Measurements from ENCODE around the gene ABHD10.

Gene ABHD10

GRCh38 chr3:111952086-111952485 lies 26.7 kb upstream of the ABHD10 start:
- Histone ChIP-seq H3F3A (ENCODE audit: insufficient read depth, low read length) (no peaks in the 10 kb centered on the region), H3K9me3 (ENCODE audit: low read length) (no peaks in the 10 kb centered on the region), H3K4me1 (ENCODE audit: insufficient read depth, low read length, severe bottlenecking) (no peaks in the 10 kb centered on the region), H3K4me2 (ENCODE audit: low read length) (no peak overlapping the region), H2AFZ (ENCODE audit: low read length) (no peak overlapping the region), H3K4me3 (ENCODE audit: low read depth, low read length, poor library complexity, severe bottlenecking) (no peak overlapping the region), H3K79me2 (ENCODE audit: insufficient read depth, low read length) (no peaks in the 10 kb centered on the region), H3K27me3 (ENCODE audit: insufficient read depth, low read length) (no peaks in the 10 kb centered on the region), H3K27ac (ENCODE audit: low read depth, low read length, poor library complexity, severe bottlenecking) (no peak overlapping the region), H3K36me3 (ENCODE audit: insufficient read depth, low read length) (no peaks in the 10 kb centered on the region), H4K20me1 (ENCODE audit: insufficient read depth, low read length) (no peaks in the 10 kb centered on the region), H3K9ac (ENCODE audit: low read length) (no peak overlapping the region), H3K9me2 (ENCODE audit: low read depth, low read length) (no peaks in the 10 kb centered on the region)
- TF ChIP-seq CTCF (IDR thresholded peaks at IDR 0.05; ENCODE audit: low read length): no peak
- no peak for TF ChIP-seq EZH2 (IDR thresholded peaks at IDR 0.05; ENCODE audit: borderline replicate concordance, low read length)

- no peak overlapping the region for H3K4me2 ChIP-seq (ENCODE audit: low read length)
- H3K79me2 ChIP-seq (ENCODE audit: insufficient read depth, low read length): no peaks in the 10 kb centered on the region
- H3K4me3 ChIP-seq (ENCODE audit: low read depth, low read length, poor library complexity, severe bottlenecking): no peak overlapping the region
- no peaks in the 10 kb centered on the region for H3K9me3 ChIP-seq (ENCODE audit: low read length)
- no peak for TF ChIP-seq EZH2 (IDR thresholded peaks at IDR 0.05; ENCODE audit: borderline replicate concordance, low read length)
- TF ChIP-seq CTCF (IDR thresholded peaks at IDR 0.05; ENCODE audit: low read length): no peak
- no peaks in the 10 kb centered on the region for H3K27me3 ChIP-seq (ENCODE audit: insufficient read depth, low read length)
- no peak overlapping the region for H2AFZ ChIP-seq (ENCODE audit: low read length)
- no peaks in the 10 kb centered on the region for H3K9me2 ChIP-seq (ENCODE audit: low read depth, low read length)
- H3K36me3 ChIP-seq (ENCODE audit: insufficient read depth, low read length): no peaks in the 10 kb centered on the region
- H4K20me1 ChIP-seq (ENCODE audit: insufficient read depth, low read length): no peaks in the 10 kb centered on the region
- H3K4me1 ChIP-seq (ENCODE audit: insufficient read depth, low read length, severe bottlenecking): no peaks in the 10 kb centered on the region
- no peak overlapping the region for H3K9ac ChIP-seq (ENCODE audit: low read length)
- H3F3A ChIP-seq (ENCODE audit: insufficient read depth, low read length): no peaks in the 10 kb centered on the region
- H3K27ac ChIP-seq (ENCODE audit: low read depth, low read length, poor library complexity, severe bottlenecking): no peak overlapping the region
These were observed 25.9 kb upstream of the ABHD10 start for GRCh38 chr3:111952866-111953450.

- H3K9me3 ChIP-seq (ENCODE audit: low read length): no peaks in the 10 kb centered on the region
These were observed 24.4 kb upstream of the ABHD10 start for GRCh38 chr3:111954228-111954990.

More at GRCh38 chr3:111954228-111954990, 24.4 kb upstream of the ABHD10 start:
- Histone ChIP-seq H3K4me2 (ENCODE audit: low read length) (no peak overlapping the region), H3K9me2 (ENCODE audit: low read depth, low read length) (no peaks in the 10 kb centered on the region), H2AFZ (ENCODE audit: low read length) (no peak overlapping the region), H3K4me1 (ENCODE audit: insufficient read depth, low read length, severe bottlenecking) (no peaks in the 10 kb centered on the region), H3F3A (ENCODE audit: insufficient read depth, low read length) (no peaks in the 10 kb centered on the region), H3K27me3 (ENCODE audit: insufficient read depth, low read length) (no peaks in the 10 kb centered on the region), H3K36me3 (ENCODE audit: insufficient read depth, low read length) (no peaks in the 10 kb centered on the region), H3K4me3 (ENCODE audit: low read depth, low read length, poor library complexity, severe bottlenecking) (no peak overlapping the region), H3K9ac (ENCODE audit: low read length) (no peak overlapping the region), H4K20me1 (ENCODE audit: insufficient read depth, low read length) (no peaks in the 10 kb centered on the region), H3K79me2 (ENCODE audit: insufficient read depth, low read length) (no peaks in the 10 kb centered on the region), H3K27ac (ENCODE audit: low read depth, low read length, poor library complexity, severe bottlenecking) (no peak overlapping the region)
- TF ChIP-seq CTCF (IDR thresholded peaks at IDR 0.05; ENCODE audit: low read length) (no peak), EZH2 (IDR thresholded peaks at IDR 0.05; ENCODE audit: borderline replicate concordance, low read length) (no peak)
